GM12875 (cell line): ENCODE data around the gene EXOC1.

Experiments used
- H3K4me3 ChIP-seq: one replicate; pipeline ENCODE4 v1.5.1; 2011; ENCODE audit warnings: low read depth, low read length, control low read depth
- CTCF ChIP-seq: IDR thresholded peaks from 2 replicates; pipeline ENCODE4 v1.5.1; 2011; ENCODE audit warnings: low read depth, mild to moderate bottlenecking, control low read depth, inconsistent platforms, low read length, moderate library complexity, borderline replicate concordance; ENCODE audit not compliant: insufficient read depth

The EXOC1 gene

GRCh38 chr4:55854129-55854528 is 681 bp downstream of the EXOC1 start:
- TF ChIP-seq CTCF, result no peak

GRCh38 chr4:55857586-55857985 is 4.1 kb downstream of the EXOC1 start:
- no peak for TF ChIP-seq CTCF
- H3K4me3 ChIP-seq, result no peak overlapping the region

More at GRCh38 chr4:55854129-55854528, 681 bp downstream of the EXOC1 start:
- H3K4me3 ChIP-seq, result peak overlapping the region; percentile 99

GRCh38 chr4:55859711-55860110 is 6.3 kb downstream of the EXOC1 start:
- no peak for TF ChIP-seq CTCF

GRCh38 chr4:55864577-55865223 is 11.3 kb downstream of the EXOC1 start:
- no peak overlapping the region for H3K4me3 ChIP-seq
- no peak for TF ChIP-seq CTCF

More at GRCh38 chr4:55859711-55860110, 6.3 kb downstream of the EXOC1 start:
- H3K4me3 ChIP-seq, result no peak overlapping the region

GRCh38 chr4:55865228-55865806 is 11.9 kb downstream of the EXOC1 start:
- no peak for TF ChIP-seq CTCF
- no peak overlapping the region for H3K4me3 ChIP-seq

- no peak overlapping the region for H3K4me3 ChIP-seq
- TF ChIP-seq CTCF, result no peak
Observed at GRCh38 chr4:55866290-55866907, 13.0 kb downstream of the EXOC1 start.
